ENCODE measurements around the gene PCDHB7.
"Not testable (repeated sequence)": the region's sequence is repeated elsewhere in the genome, so short reads cannot be mapped to it uniquely, and the experiment has no call there.

PCDHB7 gene

GRCh38 chr5:141172381-141173204, at the start of gene PCDHB7:
Gene PCDHB7 (plus strand): TSS chr5:141172644. CDS start chr5:141172836, 192 bp downstream.
- DNase-seq (ENCODE audit: low read depth), result no peak

GRCh38 chr5:141123396-141124135, 48.9 kb upstream of the PCDHB7 start:
- not testable (repeated sequence) for DNase-seq (ENCODE audit: low read depth)

- DNase-seq (ENCODE audit: low read depth), result no peak
Observed at GRCh38 chr5:141127305-141127704, 45.1 kb upstream of the PCDHB7 start.

GRCh38 chr5:141135030-141135717, 37.3 kb upstream of the PCDHB7 start, which contains the start of gene PCDHB5:
Gene PCDHB5 (plus strand): TSS chr5:141135206. CDS start chr5:141135435, 229 bp downstream.
- DNase-seq (ENCODE audit: low read depth), result no peak

DNA sequence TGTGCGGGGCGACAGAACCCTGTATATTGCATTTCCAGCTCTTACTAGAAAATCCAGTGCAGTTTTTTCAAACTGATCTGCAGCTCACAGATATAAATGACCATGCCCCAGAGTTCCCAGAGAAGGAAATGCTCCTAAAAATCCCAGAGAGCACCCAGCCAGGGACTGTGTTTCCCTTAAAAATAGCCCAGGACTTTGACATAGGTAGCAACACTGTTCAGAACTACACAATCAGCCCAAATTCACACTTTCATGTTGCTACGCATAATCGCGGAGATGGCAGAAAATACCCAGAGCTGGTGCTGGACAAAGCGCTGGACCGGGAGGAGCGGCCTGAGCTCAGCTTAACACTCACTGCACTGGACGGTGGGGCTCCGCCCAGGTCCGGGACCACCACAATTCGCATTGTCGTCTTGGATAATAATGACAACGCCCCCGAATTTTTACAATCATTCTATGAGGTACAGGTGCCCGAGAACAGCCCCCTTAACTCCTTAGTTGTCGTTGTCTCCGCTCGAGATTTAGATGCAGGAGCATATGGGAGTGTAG, 36.7 kb upstream of the PCDHB7 start:
- DNase-seq (ENCODE audit: low read depth), result no peak

DNA sequence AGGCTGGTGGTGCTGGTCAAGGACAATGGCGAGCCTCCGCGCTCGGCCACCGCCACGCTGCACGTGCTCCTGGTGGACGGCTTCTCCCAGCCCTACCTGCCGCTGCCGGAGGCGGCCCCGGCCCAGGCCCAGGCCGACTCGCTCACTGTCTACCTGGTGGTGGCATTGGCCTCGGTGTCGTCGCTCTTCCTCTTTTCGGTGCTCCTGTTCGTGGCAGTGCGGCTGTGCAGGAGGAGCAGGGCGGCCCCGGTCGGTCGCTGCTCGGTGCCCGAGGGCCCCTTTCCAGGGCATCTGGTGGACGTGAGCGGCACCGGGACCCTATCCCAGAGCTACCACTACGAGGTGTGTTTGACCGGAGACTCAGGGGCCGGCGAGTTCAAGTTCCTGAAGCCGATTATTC, 35.1 kb upstream of the PCDHB7 start:
- not testable (repeated sequence) for DNase-seq (ENCODE audit: low read depth)

GRCh38 chr5:141149812-141150211, 22.6 kb upstream of the PCDHB7 start, which contains the start of gene PCDHB6:
Gene PCDHB6 (plus strand): TSS chr5:141150057. CDS start chr5:141150258, 201 bp downstream.
- no peak for DNase-seq (ENCODE audit: low read depth)

DNA sequence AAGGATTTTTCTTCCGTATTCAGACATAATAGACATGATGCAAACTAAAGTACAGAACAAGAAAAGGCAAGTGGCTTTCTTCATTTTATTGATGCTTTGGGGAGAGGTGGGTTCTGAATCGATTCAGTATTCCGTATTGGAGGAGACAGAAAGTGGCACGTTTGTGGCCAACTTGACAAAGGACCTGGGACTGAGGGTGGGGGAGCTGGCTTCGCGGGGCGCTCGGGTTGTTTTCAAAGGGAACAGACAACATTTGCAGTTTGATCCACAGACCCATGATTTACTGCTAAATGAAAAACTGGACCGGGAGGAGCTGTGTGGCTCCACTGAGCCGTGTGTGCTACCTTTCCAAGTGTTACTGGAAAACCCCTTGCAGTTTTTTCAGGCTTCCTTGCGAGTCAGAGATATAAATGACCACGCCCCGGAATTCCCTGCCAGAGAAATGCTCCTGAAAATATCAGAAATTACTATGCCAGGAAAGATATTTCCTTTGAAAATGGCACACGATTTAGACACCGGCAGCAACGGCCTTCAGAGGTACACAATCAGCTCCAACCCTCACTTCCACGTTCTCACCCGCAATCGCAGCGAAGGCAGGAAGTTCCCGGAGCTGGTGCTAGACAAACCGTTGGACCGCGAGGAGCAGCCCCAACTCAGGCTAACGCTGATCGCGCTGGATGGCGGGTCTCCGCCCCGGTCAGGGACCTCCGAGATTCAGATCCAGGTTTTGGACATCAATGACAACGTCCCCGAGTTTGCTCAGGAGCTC, 22.0 kb upstream of the PCDHB7 start:
- DNase-seq (ENCODE audit: low read depth), result no peak

DNA sequence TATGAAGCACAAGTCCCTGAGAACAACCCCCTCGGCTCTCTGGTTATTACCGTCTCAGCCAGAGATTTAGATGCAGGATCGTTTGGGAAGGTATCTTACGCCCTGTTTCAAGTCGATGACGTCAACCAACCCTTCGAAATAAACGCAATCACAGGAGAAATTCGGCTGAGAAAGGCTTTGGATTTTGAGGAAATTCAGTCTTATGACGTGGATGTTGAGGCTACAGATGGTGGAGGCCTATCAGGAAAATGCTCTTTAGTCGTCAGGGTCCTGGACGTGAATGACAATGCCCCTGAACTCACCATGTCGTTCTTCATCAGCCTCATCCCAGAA, 21.5 kb upstream of the PCDHB7 start:
- DNase-seq (ENCODE audit: low read depth), result no peak

GRCh38 chr5:141151632-141152031, 20.8 kb upstream of the PCDHB7 start:
- not testable (repeated sequence) for DNase-seq (ENCODE audit: low read depth)

DNA sequence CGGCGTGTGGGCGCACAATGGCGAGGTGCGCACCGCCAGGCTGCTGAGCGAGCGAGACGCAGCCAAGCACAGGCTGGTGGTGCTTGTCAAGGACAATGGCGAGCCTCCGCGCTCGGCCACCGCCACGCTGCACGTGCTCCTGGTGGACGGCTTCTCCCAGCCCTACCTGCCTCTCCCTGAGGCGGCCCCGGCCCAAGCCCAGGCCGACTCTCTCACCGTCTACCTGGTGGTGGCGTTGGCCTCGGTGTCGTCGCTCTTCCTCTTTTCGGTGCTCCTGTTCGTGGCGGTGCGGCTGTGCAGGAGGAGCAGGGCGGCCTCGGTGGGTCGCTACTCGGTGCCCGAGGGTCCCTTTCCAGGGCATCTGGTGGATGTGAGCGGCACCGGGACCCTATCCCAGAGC, 20.3 kb upstream of the PCDHB7 start:
- DNase-seq (ENCODE audit: low read depth), result not testable (repeated sequence)

DNA sequence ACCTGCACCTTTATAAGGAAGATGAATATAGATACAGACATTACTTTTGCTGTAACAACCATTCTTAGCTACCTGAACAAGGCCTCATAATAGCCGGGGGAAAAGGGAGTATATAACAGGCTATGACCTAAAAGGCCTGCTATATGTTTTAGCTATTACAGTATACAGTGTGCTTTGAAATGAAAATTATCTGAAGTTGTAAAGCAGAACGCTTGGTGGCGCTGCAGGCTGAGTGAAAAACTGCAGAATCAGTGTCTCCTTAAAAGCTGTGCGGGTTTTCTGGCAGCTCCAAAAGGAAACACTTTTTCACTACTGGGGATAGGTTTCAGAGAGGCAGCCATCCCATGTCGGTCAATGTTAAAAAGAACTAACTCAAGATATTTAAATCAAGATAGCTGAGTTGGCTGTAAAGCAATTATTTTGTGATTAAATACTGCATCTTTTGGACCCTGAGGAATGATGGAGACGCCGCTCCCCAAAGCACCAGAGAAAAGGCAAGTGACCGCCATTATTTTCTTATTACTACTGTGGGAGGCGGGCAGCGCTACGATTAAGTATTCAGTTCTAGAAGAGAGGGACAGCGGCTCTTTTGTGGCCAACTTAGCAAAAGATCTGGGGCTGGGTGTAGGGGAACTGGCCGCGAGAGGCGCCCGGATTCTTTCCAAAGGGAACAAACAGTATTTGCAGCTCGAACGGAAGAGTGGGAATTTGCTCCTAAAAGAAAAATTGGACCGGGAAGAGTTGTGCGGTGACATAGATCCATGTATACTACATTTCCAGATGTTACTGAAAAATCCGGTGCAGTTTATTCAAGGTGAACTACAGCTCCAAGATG, 16.7 kb upstream of the PCDHB7 start:
- no peak for DNase-seq (ENCODE audit: low read depth)

DNA sequence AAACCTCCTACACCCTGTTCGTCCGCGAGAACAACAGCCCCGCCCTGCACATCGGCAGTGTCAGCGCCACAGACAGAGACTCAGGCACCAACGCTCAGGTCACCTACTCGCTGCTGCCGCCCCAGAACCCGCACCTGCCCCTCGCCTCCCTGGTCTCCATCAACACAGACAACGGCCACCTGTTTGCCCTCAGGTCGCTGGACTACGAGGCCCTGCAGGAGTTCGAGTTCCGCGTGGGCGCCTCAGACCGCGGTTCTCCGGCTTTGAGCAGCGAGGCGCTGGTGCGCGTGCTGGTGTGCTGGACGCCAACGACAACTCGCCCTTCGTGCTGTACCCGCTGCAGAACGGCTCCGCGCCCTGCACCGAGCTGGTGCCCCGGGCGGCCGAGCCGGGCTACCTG, 15.1 kb upstream of the PCDHB7 start:
- DNase-seq (ENCODE audit: low read depth), result not testable (repeated sequence)

- not testable (repeated sequence) for DNase-seq (ENCODE audit: low read depth)
Observed at GRCh38 chr5:141157901-141158300, 14.5 kb upstream of the PCDHB7 start.

GRCh38 chr5:141174291-141175104, 2.1 kb downstream of the PCDHB7 start:
- not testable (repeated sequence) for DNase-seq (ENCODE audit: low read depth)

DNA sequence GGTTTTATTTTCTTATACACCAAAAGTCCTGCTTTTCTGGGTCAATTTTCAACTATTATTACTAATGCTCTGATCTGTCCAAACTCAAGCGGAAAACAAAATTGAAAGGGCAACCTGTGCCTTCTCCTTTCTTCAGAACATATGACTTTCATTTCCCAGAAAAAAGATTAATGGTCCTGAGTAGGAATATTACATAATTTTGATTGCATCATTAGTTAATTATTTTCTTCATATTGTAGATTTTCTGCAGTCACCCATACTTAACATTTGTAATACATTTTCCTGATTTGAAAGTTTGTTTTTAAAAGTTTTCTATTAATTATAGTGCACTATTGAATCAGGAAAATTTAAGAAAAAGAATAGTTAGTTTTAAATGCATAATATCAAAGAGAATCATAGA, 3.5 kb downstream of the PCDHB7 start:
- DNase-seq (ENCODE audit: low read depth), result no peak

DNA sequence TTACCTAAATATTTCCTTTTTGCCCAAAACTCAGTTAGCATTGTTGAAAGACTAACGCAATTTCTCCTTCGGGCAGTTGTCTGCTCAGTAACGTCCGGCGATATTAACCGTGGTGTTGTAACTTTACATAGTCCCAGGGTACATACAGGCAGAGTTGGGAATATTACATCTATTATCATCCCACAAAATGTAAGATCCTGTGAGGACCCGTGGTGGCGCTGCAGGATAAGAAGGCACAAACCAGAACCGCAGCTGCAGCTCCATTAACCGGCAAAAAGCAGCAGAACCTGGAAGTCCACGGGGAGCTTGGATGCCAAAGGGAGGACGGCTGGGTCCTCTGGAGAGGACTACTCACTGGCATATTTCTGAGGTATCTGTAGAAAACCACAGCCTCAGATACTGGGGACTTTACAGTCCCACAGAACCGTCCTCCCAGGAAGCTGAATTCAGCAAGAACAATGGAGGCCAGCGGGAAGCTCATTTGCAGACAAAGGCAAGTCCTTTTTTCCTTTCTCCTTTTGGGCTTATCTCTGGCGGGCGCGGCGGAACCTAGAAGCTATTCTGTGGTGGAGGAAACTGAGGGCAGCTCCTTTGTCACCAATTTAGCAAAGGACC, 5.2 kb downstream of the PCDHB7 start, which contains the start of gene PCDHB8:
TSS of gene PCDHB8 (plus strand) at position 214 of the 615 bp plus-strand sequence. CDS start at position 459, 245 bp downstream.
- not testable (repeated sequence) for DNase-seq (ENCODE audit: low read depth)

DNA sequence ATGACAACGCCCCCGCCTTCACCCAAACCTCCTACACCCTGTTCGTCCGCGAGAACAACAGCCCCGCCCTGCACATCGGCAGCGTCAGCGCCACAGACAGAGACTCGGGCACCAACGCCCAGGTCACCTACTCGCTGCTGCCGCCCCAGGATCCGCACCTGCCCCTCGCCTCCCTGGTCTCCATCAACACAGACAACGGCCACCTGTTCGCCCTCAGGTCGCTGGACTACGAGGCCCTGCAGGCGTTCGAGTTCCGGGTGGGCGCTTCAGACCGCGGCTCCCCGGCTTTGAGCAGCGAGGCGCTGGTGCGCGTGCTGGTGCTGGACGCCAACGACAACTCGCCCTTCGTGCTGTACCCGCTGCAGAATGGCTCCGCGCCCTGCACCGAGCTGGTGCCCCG, 6.9 kb downstream of the PCDHB7 start:
- not testable (repeated sequence) for DNase-seq (ENCODE audit: low read depth)

DNA sequence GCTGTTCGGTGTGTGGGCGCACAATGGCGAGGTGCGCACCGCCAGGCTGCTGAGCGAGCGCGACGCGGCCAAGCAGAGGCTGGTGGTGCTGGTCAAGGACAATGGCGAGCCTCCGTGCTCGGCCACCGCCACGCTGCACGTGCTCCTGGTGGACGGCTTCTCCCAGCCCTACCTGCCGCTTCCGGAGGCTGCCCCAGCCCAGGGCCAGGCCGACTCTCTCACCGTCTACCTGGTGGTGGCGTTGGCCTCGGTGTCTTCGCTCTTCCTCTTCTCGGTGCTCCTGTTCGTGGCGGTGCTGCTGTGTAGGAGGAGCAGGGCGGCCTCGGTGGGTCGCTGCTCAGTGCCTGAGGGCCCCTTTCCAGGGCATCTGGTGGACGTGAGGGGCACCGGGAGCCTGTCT, 7.4 kb downstream of the PCDHB7 start:
- not testable (repeated sequence) for DNase-seq (ENCODE audit: low read depth)

Data from GM04503 (cell line).